Stimulated activated CD4-positive, alpha-beta T cell treated with anti-CD3 and anti-CD28 coated beads, Interleukin-2, amount 100 ng/mL, for 4 hours (primary cell): ENCODE results near the gene LBH.

Experiments
- DNase-seq: peaks from one replicate; pipeline ENCODE4 v3.0.0-alpha.2; 2020; ENCODE audit warnings: low read depth

Gene LBH

DNA sequence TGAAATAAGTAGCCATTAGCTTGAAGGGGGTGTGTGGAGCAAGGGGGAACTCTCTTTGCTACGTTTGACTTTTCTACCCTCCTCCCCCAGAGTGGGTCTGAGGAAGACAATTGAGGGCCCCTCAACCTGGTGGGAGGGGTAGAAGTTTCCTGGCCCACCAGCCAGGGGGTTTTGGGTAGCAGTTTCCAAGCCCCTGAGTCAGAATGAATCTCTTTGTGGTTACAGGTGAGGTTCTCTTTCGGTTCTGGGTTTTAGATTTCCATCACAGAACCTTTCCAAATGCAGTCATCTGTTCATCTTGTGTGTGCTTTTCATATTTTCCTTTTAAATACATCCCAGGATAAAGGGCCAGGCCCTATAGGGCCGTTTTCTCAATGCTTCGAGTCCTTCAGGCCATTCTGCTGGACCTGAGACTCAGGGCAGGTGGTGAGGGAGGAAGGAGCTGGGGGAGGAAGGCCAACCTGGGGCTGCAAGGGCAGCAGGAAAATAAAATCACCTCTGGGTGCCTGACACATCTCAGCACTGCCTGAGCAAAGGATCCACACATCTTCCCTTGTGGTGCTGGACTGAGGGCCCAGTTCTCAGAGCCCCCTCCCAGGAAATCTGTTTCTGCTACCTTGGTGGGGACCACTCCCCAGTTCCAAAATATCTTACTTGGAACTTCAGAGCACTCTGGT is 4.7 kb downstream of the LBH start:
- peak; percentile 58 for DNase-seq

DNA sequence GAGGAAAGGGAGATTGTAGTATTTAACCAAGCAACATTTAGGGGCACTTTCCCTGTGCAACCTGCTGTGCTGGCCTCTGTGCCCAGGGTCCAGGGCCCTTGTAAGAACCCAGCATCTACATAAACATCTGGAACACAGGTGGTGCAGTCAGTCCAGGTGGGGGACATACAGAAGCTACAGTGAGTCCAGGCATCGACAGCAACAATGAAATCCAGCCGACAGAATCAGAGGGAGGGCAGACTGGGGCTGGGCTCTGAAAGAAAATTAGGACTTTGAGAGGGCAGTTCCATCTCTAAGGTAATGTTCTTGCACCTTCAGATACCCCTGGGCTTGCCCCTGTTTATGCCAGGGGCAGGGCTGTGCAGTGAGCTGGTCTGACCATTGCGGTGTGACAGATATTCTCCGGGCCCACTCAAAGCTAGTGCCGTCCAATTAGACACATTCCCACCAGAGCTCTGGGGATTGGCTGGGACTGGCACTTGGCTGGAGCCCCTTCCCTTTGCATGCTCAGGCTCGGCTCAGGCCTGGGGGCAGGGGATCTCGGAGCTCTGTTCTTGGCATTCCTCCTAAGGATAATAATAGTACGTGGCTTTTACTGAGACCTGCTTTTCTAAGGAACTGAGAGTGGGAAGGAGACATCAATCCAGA is 5.4 kb downstream of the LBH start:
- DNase-seq = no peak

DNA sequence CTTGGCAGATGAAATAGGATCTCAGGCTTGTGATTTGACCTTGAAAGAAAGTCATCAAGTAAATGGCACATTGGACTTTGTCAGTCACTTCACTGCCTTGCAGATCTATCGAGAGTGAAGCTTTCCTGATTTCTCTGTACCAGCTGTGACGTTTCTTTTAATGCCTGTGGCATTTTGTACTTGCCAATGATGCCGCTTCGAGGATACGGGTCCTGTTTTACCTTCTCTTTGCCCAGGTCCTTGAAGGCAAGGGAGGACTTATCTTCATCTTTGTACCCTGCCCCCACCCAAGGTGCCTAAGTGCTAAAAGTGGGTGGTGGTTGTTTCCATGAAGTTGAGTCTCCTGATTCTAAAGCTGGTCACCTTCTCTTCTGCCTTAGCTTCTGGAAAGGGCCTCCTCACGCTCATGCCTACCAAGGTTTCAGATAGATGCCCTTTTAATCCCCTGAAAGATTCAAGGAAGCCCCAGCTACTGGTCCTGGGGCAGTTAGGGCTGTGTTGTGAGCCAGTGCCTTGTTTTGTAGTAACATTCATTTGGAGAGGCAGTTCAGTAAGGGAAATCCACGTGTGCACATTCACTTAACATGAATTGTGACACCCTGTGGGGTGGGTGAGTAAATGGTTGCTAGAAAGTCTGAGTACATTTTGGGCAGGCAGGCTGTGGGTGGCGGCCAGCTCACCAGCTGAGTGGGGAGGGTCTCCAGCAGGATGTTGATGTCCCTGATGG is 6.1 kb downstream of the LBH start:
- no peak for DNase-seq

DNA sequence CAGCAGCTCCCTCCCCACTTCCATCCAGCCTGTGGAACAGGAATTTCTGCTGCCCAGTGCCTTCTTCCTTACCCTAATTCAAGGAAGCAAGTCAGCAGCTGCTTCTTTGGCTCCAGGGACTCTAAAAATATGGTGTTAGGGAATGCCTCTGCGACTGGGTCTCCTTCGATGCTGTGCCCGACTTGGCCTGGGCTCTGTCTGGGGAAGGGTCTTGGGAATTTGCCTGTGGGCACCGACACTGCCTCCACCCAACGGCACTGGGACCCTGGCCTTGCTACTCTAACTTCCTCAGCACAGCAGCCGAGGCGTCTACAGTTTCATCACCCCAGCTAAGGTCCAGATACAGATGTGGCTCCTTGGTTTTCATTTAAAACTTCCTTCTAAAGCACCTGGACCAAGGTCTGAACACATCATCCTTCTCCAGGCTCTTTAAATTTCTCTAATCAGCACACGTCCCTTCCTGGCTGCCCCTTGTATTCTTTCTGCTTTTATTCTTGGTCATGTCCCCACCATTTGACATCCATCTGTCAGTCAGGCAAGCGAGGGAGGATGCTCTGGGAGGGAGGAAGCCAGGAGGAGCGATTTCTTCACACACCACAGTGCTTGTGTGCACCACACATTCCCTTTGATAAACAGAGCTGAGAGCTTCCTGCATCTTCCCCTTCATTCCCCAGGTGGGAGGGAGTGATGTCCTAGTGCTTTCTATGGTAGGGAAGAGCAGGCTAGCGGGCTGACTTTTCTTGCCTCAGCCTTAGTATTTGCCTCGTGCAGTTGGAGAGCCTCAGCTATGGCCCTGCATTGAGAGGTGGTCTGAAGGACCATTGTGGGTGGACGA is 6.8 kb downstream of the LBH start:
- no peak for DNase-seq

GRCh38 chr2:30239308-30239985 is 8.1 kb downstream of the LBH start:
- peak; percentile 55 for DNase-seq

- DNase-seq = no peak
These were observed 8.8 kb downstream of the LBH start for GRCh38 chr2:30239986-30240752.

GRCh38 chr2:30243231-30243630 is 11.9 kb downstream of the LBH start:
- no peak for DNase-seq

DNA sequence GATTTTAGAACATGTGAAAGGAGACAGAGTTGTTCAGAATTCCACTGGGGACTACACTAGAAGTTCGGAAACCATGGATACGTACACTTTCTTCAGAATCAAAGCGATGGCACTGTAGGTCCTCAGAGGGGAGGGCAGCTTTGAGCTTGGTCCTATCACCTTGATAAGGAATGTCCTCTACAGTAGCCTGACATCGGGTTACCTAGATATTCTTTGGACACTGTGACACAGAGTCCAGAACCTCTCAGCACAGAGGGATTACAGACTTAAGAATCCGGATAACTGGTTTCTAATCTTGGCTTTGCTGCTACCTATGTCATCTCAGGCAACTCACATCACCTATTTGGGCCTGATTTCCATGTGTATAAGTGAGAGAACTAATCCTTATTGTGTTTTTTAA is 14.0 kb downstream of the LBH start:
- no peak for DNase-seq

DNA sequence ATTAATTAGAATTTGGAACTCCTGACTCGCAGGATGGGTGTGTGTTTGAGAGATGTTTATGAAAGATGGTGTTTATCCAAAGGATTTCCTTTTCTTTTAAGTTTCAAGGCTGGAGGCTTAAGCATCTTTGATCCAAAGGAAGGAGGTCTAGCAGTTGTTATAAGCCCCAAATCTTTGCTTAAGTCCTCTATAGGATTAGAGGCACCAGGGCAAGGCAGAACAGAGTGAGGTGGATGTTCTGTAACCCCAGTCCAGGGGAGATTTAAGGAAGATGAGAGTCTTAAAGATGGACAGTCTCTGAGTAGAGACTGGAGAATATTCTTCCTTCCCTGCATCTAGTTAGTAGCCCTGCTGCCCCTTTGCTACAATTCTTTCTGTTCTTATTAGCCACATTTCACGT is 17.5 kb downstream of the LBH start:
- DNase-seq = no peak

DNA sequence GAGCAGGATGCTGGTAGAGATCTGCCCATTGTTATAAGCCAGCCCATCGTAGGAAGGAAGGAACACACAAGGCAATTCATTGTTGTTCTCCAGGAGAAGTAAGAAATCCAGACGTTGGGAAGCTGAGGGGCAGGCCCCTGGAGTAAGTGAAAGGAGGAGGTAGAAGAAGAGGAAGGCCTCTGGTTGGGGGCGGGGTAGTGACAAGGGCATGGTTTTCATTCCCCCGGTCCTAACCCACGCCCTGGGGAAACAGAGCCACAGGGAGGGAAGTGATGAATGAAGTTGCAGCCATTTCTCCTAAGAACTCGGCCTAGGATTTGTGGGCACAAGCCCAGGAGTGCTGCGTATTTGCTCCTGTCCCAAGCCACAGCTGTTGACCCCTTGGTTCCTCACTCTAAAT is 18.0 kb downstream of the LBH start:
- no peak for DNase-seq

DNA sequence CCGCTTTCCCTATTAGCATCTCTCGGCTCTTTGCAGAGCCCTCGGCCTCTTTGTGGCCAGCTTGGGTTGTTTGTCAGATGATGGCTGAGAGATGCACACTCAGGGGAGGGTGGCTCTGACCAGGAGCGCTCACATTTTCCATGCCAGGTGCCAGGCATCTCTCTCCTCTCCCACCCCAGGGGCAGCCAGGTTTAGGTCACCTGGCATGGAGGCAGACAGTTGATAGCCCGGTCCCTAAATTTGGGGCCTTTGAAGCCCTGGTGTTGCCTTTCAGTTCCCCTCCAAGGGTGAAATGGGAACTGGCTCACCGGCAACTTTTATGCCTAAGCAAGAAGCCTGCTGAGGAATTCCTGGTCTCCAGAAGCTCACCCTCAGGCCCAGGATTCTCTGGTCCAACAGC is 19.1 kb downstream of the LBH start:
- no peak for DNase-seq

GRCh38 chr2:30252723-30253701 is 21.7 kb downstream of the LBH start:
- peak; percentile 76 for DNase-seq

DNA sequence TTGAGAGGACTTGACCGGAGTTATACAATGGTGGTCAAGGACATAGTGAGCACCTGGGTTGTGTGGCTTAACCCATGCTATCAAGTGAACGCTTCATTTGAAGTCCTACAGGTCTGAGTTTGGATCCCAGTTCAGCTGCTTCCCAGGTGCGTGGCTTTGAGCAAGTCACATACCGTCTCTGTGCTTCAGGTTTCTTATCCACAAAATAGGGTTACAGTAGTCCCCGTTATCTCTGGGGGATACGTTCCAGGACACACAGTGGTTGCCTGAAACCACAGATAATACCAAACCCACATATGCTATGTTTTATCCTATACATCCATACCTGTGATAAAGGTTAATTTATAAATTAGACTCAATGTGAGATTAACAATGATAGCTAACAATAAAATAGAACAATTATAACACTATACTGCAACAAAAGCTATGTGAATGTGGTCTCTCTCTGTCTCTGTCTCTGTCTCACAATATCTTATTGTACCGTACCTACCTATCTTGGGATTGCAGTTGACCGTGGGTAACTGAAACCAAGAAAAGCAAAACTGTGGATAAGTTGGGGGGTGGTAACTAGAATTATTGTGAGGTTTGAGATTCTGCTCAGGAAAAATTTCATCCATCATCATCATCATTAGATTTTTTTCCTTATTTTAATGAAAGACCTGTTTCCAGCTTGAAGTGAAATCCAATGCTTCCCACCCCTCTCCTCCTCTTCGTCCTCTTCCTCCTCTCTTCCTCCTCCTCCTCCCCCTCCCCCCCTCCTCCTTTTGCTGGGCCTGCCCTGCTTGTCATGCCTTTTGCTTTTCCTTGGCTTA is 22.7 kb downstream of the LBH start:
- no peak for DNase-seq

DNA sequence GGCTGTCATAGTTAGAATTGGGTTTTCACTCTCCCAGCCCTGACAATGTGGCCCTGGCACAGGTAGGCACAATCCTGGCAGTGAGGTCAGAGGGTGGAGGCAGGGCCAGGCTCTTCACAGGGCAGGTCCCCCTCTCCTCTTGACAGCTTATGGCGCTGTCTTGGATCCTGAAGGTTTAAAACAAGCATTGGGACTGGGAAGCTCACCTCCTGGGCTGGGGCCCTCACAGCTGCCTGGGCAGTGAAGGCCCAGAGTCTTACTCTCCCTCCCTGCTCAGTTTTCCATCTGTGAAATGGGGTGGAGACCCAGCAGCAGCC is 23.3 kb downstream of the LBH start:
- DNase-seq = no peak

- DNase-seq = no peak
These were observed 23.7 kb downstream of the LBH start for GRCh38 chr2:30255026-30255425.

DNA sequence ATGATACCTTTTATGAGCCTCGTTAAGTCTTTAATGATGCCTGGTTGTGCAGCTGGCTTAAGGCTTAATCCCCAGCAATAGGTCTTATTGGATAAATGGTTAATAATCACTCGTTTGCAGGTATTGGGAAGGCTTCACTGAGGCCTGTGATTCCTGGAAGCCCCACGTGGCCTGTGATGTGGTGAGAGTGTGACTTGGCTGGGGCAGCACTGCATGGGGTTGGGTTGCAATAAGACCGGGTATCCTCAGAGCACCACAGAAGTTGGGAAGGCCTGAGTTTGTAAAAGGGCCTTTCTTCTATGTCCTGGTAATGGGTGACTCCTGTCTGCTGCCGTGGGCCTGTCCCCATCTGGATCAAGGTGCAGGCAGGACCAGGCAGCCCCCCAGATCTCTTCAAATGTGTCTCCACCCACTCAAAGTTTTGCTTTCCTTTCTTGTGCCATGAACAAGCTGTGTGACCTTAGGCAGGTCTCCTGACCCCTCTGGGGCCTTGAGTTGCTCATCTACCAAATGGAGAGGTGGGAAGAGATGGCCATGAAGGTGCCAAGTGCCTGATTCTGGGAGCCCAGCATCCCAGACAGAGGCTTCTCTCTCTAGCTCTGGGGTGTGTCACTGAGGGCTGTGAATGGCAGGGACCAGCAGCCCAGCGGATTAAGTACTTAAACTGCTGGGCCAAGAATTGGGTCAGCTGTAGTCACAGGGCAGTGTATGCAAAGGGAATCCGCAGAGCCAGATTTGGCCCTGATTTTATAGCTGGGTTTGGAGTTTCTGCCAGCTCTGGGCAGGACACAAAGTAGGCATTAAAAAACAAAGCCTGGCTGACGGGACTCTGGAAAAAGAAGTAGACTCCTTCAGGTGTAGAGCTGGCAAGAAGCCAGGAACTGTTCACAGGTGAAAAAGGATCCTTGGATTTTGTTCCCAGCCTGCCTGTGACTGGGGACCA is 24.4 kb downstream of the LBH start:
- no peak for DNase-seq

GRCh38 chr2:30257266-30258214 is 26.2 kb downstream of the LBH start:
- no peak for DNase-seq
